HepG2 (cell line): ENCODE data around the gene WDR27. TPM values are rescaled to one million over a fixed set of nuclear protein-coding genes. Genes with fewer than 3 reads are reported as not detected.
A peak's percentile ranks its signal among the peaks of the same experiment; 100 is the strongest.

Experiments
- ASH2L ChIP-seq: fragments of 300-600, 200-600 bp; sonication (generic); IDR thresholded peaks from 2 replicates; pipeline ENCODE4 v1.7.0; 2017; ENCODE audit warnings: low read depth, mild to moderate bottlenecking, moderate library complexity, mixed read lengths, low read length; ENCODE audit not compliant: insufficient read length
- HNRNPL ChIP-seq: fragments of 200-400 bp; formaldehyde crosslinking; IDR thresholded peaks from 2 replicates; pipeline ENCODE4 v1.6.1; 2017; ENCODE audit warnings: mild to moderate bottlenecking, low read depth, low read length
- HOXD1 ChIP-seq: sonication (generic); formaldehyde crosslinking; IDR thresholded peaks from 2 replicates; pipeline ENCODE4 v1.5.0; 2020; ENCODE audit warnings: missing genetic modification reagents
- KDM3A ChIP-seq: IDR thresholded peaks from 2 replicates; pipeline ENCODE4 v1.6.1; 2018; ENCODE audit warnings: low read depth, missing compliant biosample characterization
- POGZ ChIP-seq: sonication (generic); formaldehyde crosslinking; IDR thresholded peaks from 2 replicates; pipeline ENCODE4 v1.4.0; 2020; ENCODE audit warnings: mild to moderate bottlenecking, missing genetic modification reagents
- RBFOX2 ChIP-seq: fragments of 200-400 bp; formaldehyde crosslinking; IDR thresholded peaks from 2 replicates; pipeline ENCODE4 v1.6.1; 2017; ENCODE audit warnings: low read depth, mild to moderate bottlenecking, low read length
- RFX1 ChIP-seq: fragments of 450-650 bp; IDR thresholded peaks from 2 replicates; pipeline ENCODE4 v1.6.1; 2017
- WIZ ChIP-seq: sonication (generic); formaldehyde crosslinking; IDR thresholded peaks from 2 replicates; pipeline ENCODE4 v1.5.1; 2020; ENCODE audit warnings: mild to moderate bottlenecking, missing genetic modification reagents
- ZBTB7B ChIP-seq: sonication (generic); formaldehyde crosslinking; IDR thresholded peaks from 2 replicates; pipeline ENCODE4 v1.4.0; 2020; ENCODE audit warnings: missing genetic modification reagents
- ZNF138 ChIP-seq: sonication (generic); formaldehyde crosslinking; IDR thresholded peaks from 2 replicates; pipeline ENCODE4 v1.5.0; 2020; ENCODE audit warnings: mild to moderate bottlenecking, low read depth, missing genetic modification reagents
- ZNF235 ChIP-seq: sonication (generic); formaldehyde crosslinking; IDR thresholded peaks from 2 replicates; pipeline ENCODE4 v1.8.1; 2023; ENCODE audit warnings: mild to moderate bottlenecking, missing genetic modification reagents, borderline replicate concordance
- ZNF260 ChIP-seq: sonication (generic); formaldehyde crosslinking; IDR thresholded peaks from 2 replicates; pipeline ENCODE4 v1.4.0; 2020; ENCODE audit warnings: missing genetic modification reagents, low read depth, mild to moderate bottlenecking, borderline replicate concordance
- ZNF446 ChIP-seq: sonication (generic); formaldehyde crosslinking; IDR thresholded peaks from 2 replicates; pipeline ENCODE4 v1.5.0; 2020; ENCODE audit warnings: mild to moderate bottlenecking, missing genetic modification reagents
- ZNF451 ChIP-seq: sonication (generic); formaldehyde crosslinking; IDR thresholded peaks from 2 replicates; pipeline ENCODE4 v1.5.0; 2020; ENCODE audit warnings: mild to moderate bottlenecking, missing genetic modification reagents
- ZNF558 ChIP-seq: sonication (generic); formaldehyde crosslinking; IDR thresholded peaks from 2 replicates; pipeline ENCODE4 v1.9.0; 2022; ENCODE audit warnings: mild to moderate bottlenecking, missing genetic modification reagents, borderline replicate concordance
- ZNF768 ChIP-seq: sonication (generic); formaldehyde crosslinking; IDR thresholded peaks from 2 replicates; pipeline ENCODE4 v1.4.0; 2020; ENCODE audit warnings: missing genetic modification reagents
- ZNF839 ChIP-seq: sonication (generic); formaldehyde crosslinking; IDR thresholded peaks from 2 replicates; pipeline ENCODE4 v1.4.0; 2020; ENCODE audit warnings: missing genetic modification reagents, mild to moderate bottlenecking, borderline replicate concordance
- ZSCAN30 ChIP-seq: sonication (generic); formaldehyde crosslinking; IDR thresholded peaks from 2 replicates; pipeline ENCODE4 v1.5.0; 2020; ENCODE audit warnings: mild to moderate bottlenecking, missing genetic modification reagents
- polyA plus RNA-seq, 8 experiments: library from polyadenylated mRNA; depleted of rRNA in 3 of 8; stranded (reverse) in 7 of 8; unstranded in 1 of 8; fragments of >200 nt; fragmentation: Illumina TruSeq in 4 of 8; extraction: Trizol in 4 of 8; gene quantifications; 2 replicates each; pipeline versions ENCODE4 v1.2.1 to v1.2.3, GENCODE V29; 2011 to 2016; ENCODE audit warnings: low read depth in 4 of 8, missing spikeins in 1 of 8, mixed read lengths in 1 of 8; ENCODE audit not compliant: insufficient read depth in 1 of 8
- total RNA-seq, 5 experiments: library from RNA; depleted of rRNA; stranded (reverse); fragments of >200 nt; fragmentation: Illumina TruSeq; extraction: Trizol; gene quantifications; 2 replicates each; pipeline ENCODE4 v1.2.3, GENCODE V29; 2016; ENCODE audit warnings: low read depth in 1 of 5
- TF ChIP-seq, protein P1 (sequence below): sonication (generic); formaldehyde crosslinking; IDR thresholded peaks from 2 replicates; pipeline ENCODE4 v1.4.0; 2020; ENCODE audit warnings: missing genetic modification reagents
- TF ChIP-seq, protein P2 (sequence below): sonication (generic); formaldehyde crosslinking; IDR thresholded peaks from 2 replicates; pipeline ENCODE4 v1.4.0; 2020; ENCODE audit warnings: missing genetic modification reagents, borderline replicate concordance
- TF ChIP-seq, protein P3 (sequence below): sonication (generic); formaldehyde crosslinking; IDR thresholded peaks from 2 replicates; pipeline ENCODE4 v1.8.0; 2022; ENCODE audit warnings: low read depth, missing genetic modification reagents
- TF ChIP-seq, protein P4 (sequence below): conservative IDR thresholded peaks from 2 replicates; pipeline ENCODE4 v1.6.1; 2018; ENCODE audit warnings: missing genetic modification reagents

Gene WDR27
- total and polyA plus RNA-seq, 2 of the 13 experiments (the other 11 are each of a cell fraction or from before 2014, with no cell fraction given): 34.1 to 80.3 TPM

DNA sequence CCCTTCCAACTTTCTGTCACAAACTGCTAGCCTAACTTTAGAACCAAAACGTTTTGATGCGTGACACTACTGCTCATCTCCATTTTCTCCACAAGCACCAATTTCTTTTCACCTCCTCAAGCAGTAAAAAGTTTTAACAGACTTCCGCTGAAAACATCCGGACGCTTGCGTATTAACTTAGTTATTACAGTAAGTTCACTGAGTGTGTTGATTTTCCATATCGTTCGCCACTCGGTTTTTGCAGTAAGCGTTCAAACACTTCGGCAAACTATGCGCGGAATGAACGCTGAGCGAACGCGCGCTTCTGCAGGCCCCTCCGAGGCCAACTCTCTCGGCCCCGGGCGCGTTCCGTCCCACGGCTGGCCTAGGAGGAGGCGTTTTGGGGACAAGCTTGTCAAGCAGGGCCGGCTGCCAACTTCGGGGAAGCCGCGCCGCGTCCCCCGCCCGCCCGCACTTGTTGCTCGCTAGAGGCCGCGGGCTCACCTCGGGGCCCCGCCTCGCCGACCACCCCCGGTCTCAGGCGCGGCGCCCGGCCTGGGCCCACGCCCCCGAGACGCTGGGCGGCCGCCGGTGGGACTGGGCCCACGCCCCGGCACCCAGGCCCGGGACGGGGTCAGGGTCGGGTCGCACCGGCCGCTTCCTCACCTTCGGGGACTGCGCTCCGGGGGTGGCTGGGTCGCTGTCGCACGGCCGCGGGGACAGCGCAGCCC is 21.5 kb upstream of the WDR27 start (continued):
- TF ChIP-seq ZNF839 (0 out of 2 replicates have a peak, but pooled peaks have one; percentile 6), ZNF768 (CRISPR knock-in tag) (peak; percentile 44; the same call in 1 of the 2 replicates), ZNF558 (peak; percentile 32; the same call in 1 of the 2 replicates), WIZ (0 out of 2 replicates have a peak, but pooled peaks have one; percentile 40), ZSCAN30 (CRISPR knock-in tag) (no peak), KDM3A (CRISPR knock-in tag) (no peak), ZNF451 (peak; percentile 56; the same call in 1 of the 2 replicates), ASH2L (peak; percentile 53), ZNF235 (CRISPR knock-in tag) (no peak), RBFOX2 (peak; percentile 59), HOXD1 (0 out of 2 replicates have a peak, but pooled peaks have one; percentile 52), ZNF446 (CRISPR knock-in tag) (peak; percentile 50; the same call in 1 of the 2 replicates), ZBTB7B (0 out of 2 replicates have a peak, but pooled peaks have one; percentile 22), ZNF138 (CRISPR knock-in tag) (0 out of 2 replicates have a peak, but pooled peaks have one; percentile 18), ZNF260 (CRISPR knock-in tag) (no peak), POGZ (CRISPR knock-in tag) (peak; percentile 32; the same call in 1 of the 2 replicates), RFX1 (no peak), HNRNPL (no peak)
- TF ChIP-seq, protein P1, sequence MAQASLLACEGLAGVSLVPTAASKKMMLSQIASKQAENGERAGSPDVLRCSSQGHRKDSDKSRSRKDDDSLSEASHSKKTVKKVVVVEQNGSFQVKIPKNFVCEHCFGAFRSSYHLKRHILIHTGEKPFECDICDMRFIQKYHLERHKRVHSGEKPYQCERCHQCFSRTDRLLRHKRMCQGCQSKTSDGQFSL: no peak
- TF ChIP-seq, protein P2, sequence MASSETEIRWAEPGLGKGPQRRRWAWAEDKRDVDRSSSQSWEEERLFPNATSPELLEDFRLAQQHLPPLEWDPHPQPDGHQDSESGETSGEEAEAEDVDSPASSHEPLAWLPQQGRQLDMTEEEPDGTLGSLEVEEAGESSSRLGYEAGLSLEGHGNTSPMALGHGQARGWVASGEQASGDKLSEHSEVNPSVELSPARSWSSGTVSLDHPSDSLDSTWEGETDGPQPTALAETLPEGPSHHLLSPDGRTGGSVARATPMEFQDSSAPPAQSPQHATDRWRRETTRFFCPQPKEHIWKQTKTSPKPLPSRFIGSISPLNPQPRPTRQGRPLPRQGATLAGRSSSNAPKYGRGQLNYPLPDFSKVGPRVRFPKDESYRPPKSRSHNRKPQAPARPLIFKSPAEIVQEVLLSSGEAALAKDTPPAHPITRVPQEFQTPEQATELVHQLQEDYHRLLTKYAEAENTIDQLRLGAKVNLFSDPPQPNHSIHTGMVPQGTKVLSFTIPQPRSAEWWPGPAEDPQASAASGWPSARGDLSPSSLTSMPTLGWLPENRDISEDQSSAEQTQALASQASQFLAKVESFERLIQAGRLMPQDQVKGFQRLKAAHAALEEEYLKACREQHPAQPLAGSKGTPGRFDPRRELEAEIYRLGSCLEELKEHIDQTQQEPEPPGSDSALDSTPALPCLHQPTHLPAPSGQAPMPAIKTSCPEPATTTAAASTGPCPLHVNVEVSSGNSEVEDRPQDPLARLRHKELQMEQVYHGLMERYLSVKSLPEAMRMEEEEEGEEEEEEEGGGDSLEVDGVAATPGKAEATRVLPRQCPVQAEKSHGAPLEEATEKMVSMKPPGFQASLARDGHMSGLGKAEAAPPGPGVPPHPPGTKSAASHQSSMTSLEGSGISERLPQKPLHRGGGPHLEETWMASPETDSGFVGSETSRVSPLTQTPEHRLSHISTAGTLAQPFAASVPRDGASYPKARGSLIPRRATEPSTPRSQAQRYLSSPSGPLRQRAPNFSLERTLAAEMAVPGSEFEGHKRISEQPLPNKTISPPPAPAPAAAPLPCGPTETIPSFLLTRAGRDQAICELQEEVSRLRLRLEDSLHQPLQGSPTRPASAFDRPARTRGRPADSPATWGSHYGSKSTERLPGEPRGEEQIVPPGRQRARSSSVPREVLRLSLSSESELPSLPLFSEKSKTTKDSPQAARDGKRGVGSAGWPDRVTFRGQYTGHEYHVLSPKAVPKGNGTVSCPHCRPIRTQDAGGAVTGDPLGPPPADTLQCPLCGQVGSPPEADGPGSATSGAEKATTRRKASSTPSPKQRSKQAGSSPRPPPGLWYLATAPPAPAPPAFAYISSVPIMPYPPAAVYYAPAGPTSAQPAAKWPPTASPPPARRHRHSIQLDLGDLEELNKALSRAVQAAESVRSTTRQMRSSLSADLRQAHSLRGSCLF (CRISPR knock-in tag): 0 out of 2 replicates have a peak, but pooled peaks have one; percentile 11
- TF ChIP-seq, protein P3, sequence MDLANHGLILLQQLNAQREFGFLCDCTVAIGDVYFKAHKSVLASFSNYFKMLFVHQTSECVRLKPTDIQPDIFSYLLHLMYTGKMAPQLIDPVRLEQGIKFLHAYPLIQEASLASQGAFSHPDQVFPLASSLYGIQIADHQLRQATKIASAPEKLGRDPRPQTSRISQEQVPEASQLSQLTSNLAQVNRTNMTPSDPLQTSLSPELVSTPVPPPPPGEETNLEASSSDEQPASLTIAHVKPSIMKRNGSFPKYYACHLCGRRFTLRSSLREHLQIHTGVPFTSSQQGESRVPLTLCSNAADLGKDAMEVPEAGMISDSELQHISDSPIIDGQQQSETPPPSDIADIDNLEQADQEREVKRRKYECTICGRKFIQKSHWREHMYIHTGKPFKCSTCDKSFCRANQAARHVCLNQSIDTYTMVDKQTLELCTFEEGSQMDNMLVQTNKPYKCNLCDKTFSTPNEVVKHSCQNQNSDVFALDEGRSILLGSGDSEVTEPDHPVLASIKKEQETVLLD (CRISPR knock-in tag): peak; percentile 74
- TF ChIP-seq, protein P4, sequence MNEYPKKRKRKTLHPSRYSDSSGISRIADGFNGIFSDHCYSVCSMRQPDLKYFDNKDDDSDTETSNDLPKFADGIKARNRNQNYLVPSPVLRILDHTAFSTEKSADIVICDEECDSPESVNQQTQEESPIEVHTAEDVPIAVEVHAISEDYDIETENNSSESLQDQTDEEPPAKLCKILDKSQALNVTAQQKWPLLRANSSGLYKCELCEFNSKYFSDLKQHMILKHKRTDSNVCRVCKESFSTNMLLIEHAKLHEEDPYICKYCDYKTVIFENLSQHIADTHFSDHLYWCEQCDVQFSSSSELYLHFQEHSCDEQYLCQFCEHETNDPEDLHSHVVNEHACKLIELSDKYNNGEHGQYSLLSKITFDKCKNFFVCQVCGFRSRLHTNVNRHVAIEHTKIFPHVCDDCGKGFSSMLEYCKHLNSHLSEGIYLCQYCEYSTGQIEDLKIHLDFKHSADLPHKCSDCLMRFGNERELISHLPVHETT (CRISPR knock-in tag): peak; percentile 35; the same call in 1 of the 2 replicates
